HEK293 (cell line): ENCODE data around the gene KANSL3.

Experiments
- CTCF ChIA-PET: fragments of 350-600 bp; formaldehyde crosslinking; extraction: SDS; loops from one replicate; lab custom pipeline; 2021; ENCODE audit warnings: antibody characterized with exemption; lab: Yijun Ruan, JAX
- POLR2A ChIA-PET: fragments of 300-600 bp; formaldehyde crosslinking; extraction: SDS; loops from one replicate; lab custom pipeline; 2020; ENCODE audit warnings: antibody characterized with exemption, inconsistent platforms; lab: Yijun Ruan, JAX
- H3K27ac ChIP-seq: fragments of 200-500 bp; sonication (Bioruptor generic); 2 replicates; pipeline ENCODE4 v1.5.1; 2014; ENCODE audit warnings: low read depth, low read length, control low read depth, inconsistent platforms; ENCODE audit errors: extremely low read depth
- H3K36me3 ChIP-seq, 2 experiments: fragments of 200-500 bp in 1 of 2; sonication (Bioruptor generic) in 1 of 2; 1 replicate in 1 of 2; 2 replicates in 1 of 2; pipeline ENCODE4 v1.5.1; 2014 to 2017; ENCODE audit warnings: inconsistent platforms in 2 of 2, low read length in 2 of 2; ENCODE audit not compliant: control insufficient read depth in 2 of 2, insufficient read depth in 1 of 2
- H3K4me1 ChIP-seq: fragments of 200-500 bp; sonication (Bioruptor generic); 2 replicates; pipeline ENCODE4 v1.5.1; 2014; ENCODE audit warnings: mild to moderate bottlenecking, low read length, inconsistent platforms; ENCODE audit not compliant: control insufficient read depth, insufficient read depth
- H3K4me3 ChIP-seq: 2 replicates; pipeline ENCODE4 v1.5.1; 2011; ENCODE audit warnings: low read depth, mild to moderate bottlenecking, control low read depth, low read length, moderate library complexity
- H3K9me3 ChIP-seq: fragments of 200-500 bp; sonication (Bioruptor generic); 2 replicates; pipeline ENCODE4 v1.5.1; 2014; ENCODE audit warnings: low read depth, low read length, inconsistent platforms; ENCODE audit not compliant: control insufficient read depth, insufficient read depth
- GLIS1 ChIP-seq: fragments of 450-650 bp; formaldehyde crosslinking; IDR thresholded peaks from 2 replicates; pipeline ENCODE4 v1.5.1; 2016; ENCODE audit warnings: missing biosample characterization, missing genetic modification characterization
- GLIS2 ChIP-seq: fragments of 450-650 bp; formaldehyde crosslinking; IDR thresholded peaks from 2 replicates; pipeline ENCODE4 v1.5.1; 2016; ENCODE audit warnings: missing biosample characterization, missing genetic modification characterization
- HIC1 ChIP-seq: fragments of 450-650 bp; formaldehyde crosslinking; IDR thresholded peaks from 2 replicates; pipeline ENCODE4 v1.5.1; 2016; ENCODE audit warnings: missing biosample characterization, missing genetic modification characterization
- IKZF3 ChIP-seq: fragments of 450-650 bp; IDR thresholded peaks from 2 replicates; pipeline ENCODE4 v1.5.0; 2018; ENCODE audit warnings: missing biosample characterization, mild to moderate bottlenecking, missing genetic modification characterization, moderate library complexity
- REPIN1 ChIP-seq: fragments of 450-650 bp; formaldehyde crosslinking; IDR thresholded peaks from 2 replicates; pipeline ENCODE4 v1.5.1; 2017; ENCODE audit warnings: missing biosample characterization, missing genetic modification characterization, low read depth
- SP2 ChIP-seq: fragments of 450-650 bp; formaldehyde crosslinking; IDR thresholded peaks from 2 replicates; pipeline ENCODE4 v1.5.1; 2016; ENCODE audit warnings: missing biosample characterization, missing genetic modification characterization
- ZBTB20 ChIP-seq: fragments of 450-650 bp; formaldehyde crosslinking; IDR thresholded peaks from 2 replicates; pipeline ENCODE4 v1.5.1; 2016; ENCODE audit warnings: missing biosample characterization, missing genetic modification characterization
- ZNF211 ChIP-seq: fragments of 450-650 bp; formaldehyde crosslinking; IDR thresholded peaks from 2 replicates; pipeline ENCODE4 v1.5.1; 2016; ENCODE audit warnings: low read depth, missing biosample characterization, missing genetic modification characterization
- ZNF335 ChIP-seq: fragments of 450-650 bp; formaldehyde crosslinking; conservative IDR thresholded peaks from 2 replicates; pipeline ENCODE4 v1.5.1; 2016; ENCODE audit warnings: missing biosample characterization, missing genetic modification characterization
- ZNF37A ChIP-seq: fragments of 450-650 bp; IDR thresholded peaks from 2 replicates; pipeline ENCODE4 v1.5.1; 2018; ENCODE audit warnings: missing biosample characterization, missing genetic modification characterization
- ZNF621 ChIP-seq: fragments of 450-650 bp; formaldehyde crosslinking; IDR thresholded peaks from 2 replicates; pipeline ENCODE4 v1.5.1; 2017; ENCODE audit warnings: missing biosample characterization, missing genetic modification characterization
- ZXDB ChIP-seq: fragments of 450-650 bp; formaldehyde crosslinking; IDR thresholded peaks from 2 replicates; pipeline ENCODE4 v1.5.1; 2016; ENCODE audit warnings: missing biosample characterization, missing genetic modification characterization
- TF ChIP-seq, protein P1 (sequence below): fragments of 450-650 bp; formaldehyde crosslinking; IDR thresholded peaks from 2 replicates; pipeline ENCODE4 v1.5.1; 2016; ENCODE audit warnings: missing biosample characterization, missing genetic modification characterization
- TF ChIP-seq, protein P2 (sequence below): fragments of 450-650 bp; formaldehyde crosslinking; IDR thresholded peaks from 2 replicates; pipeline ENCODE4 v1.5.1; 2017; ENCODE audit warnings: missing biosample characterization, missing genetic modification characterization
- TF ChIP-seq, protein P3 (sequence below): fragments of 450-650 bp; formaldehyde crosslinking; IDR thresholded peaks from 2 replicates; pipeline ENCODE4 v1.5.1; 2016; ENCODE audit warnings: missing biosample characterization, missing genetic modification characterization

KANSL3 gene

GRCh38 chr2:96637385-96638143 is 548 bp downstream of the KANSL3 start:
- H3K27ac ChIP-seq = peak overlapping the region; percentile 51; the same call in 1 of the 2 replicates

DNA sequence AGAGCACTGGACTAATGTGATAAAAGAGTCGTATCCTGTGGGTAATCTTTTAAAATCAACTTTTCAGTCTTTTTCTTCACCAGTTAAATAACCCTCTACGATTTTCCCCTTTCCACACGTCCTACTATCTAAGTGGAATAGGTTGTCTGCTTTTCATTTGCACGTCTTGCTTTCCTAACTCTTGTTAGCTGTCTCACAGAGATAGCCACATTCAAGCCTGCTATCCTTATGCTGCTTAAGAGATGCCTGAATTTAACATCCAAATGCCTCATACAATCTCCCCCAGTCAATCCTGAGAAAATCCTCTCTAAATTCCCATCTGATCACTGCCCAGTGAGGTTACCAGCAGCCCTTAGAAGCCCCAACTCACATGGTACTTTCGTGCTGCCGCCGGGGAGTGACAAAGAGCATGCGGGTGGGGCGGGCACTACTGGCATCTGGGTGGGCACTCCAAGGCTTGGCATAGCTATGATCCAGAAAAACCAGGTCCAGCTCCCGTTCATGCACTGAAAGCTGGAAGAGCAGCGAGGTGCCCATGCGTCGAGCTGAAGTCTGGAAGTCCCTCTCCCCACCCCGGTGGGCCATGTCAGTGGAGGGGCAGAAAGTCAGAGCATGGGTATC is 1.5 kb downstream of the KANSL3 start:
- no peaks in the 10 kb centered on the region for H3K9me3 ChIP-seq
- H3K4me1 ChIP-seq = peaks cover 5% of the 10 kb centered on the region; the same call in 1 of the 2 replicates
- ChIA-PET POLR2A (interaction anchor here (1.3 kb wide), 1 partner anchor 100 kb away, joined by 3 read pairs; no protein-coding TSS in a partner anchor), CTCF (interaction anchor here (1.1 to 1.5 kb wide), 2 partner anchors 74 to 164 kb away, joined by 3 to 5 read pairs; no protein-coding TSS in a partner anchor)
- peak overlapping the region; percentile 51; the same call in 1 of the 2 replicates for H3K27ac ChIP-seq
- TF ChIP-seq ZNF211 (tag by site-specific recombination) (no peak), GLIS1 (no peak), ZNF621 (tag by site-specific recombination) (no peak), ZBTB20 (tag by site-specific recombination) (no peak), ZXDB (tag by site-specific recombination) (no peak), IKZF3 (tag by site-specific recombination) (no peak), HIC1 (tag by site-specific recombination) (0 out of 2 replicates have a peak, but pooled peaks have one; percentile 45), ZNF335 (tag by site-specific recombination) (peak; percentile 81)
- TF ChIP-seq, protein P1, sequence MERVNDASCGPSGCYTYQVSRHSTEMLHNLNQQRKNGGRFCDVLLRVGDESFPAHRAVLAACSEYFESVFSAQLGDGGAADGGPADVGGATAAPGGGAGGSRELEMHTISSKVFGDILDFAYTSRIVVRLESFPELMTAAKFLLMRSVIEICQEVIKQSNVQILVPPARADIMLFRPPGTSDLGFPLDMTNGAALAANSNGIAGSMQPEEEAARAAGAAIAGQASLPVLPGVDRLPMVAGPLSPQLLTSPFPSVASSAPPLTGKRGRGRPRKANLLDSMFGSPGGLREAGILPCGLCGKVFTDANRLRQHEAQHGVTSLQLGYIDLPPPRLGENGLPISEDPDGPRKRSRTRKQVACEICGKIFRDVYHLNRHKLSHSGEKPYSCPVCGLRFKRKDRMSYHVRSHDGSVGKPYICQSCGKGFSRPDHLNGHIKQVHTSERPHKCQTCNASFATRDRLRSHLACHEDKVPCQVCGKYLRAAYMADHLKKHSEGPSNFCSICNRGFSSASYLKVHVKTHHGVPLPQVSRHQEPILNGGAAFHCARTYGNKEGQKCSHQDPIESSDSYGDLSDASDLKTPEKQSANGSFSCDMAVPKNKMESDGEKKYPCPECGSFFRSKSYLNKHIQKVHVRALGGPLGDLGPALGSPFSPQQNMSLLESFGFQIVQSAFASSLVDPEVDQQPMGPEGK (tag by site-specific recombination) = no peak
- TF ChIP-seq, protein P2, sequence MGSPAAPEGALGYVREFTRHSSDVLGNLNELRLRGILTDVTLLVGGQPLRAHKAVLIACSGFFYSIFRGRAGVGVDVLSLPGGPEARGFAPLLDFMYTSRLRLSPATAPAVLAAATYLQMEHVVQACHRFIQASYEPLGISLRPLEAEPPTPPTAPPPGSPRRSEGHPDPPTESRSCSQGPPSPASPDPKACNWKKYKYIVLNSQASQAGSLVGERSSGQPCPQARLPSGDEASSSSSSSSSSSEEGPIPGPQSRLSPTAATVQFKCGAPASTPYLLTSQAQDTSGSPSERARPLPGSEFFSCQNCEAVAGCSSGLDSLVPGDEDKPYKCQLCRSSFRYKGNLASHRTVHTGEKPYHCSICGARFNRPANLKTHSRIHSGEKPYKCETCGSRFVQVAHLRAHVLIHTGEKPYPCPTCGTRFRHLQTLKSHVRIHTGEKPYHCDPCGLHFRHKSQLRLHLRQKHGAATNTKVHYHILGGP (tag by site-specific recombination) = no peak
- peaks cover 35 to 45% of the 10 kb centered on the region in 2 experiments; a peak in 2 of 3 replicates for H3K36me3 ChIP-seq
- peak overlapping the region; percentile 74 for H3K4me3 ChIP-seq

More at GRCh38 chr2:96637385-96638143, 548 bp downstream of the KANSL3 start:
- H3K4me1 ChIP-seq = peaks cover 5% of the 10 kb centered on the region; the same call in 1 of the 2 replicates
- TF ChIP-seq GLIS2 (tag by site-specific recombination) (peak; percentile 66), ZNF37A (tag by site-specific recombination) (peak; percentile 94), REPIN1 (tag by site-specific recombination) (no peak), ZNF335 (tag by site-specific recombination) (peak; percentile 57; the same call in 1 of the 2 replicates), SP2 (tag by site-specific recombination) (peak; percentile 40; the same call in 1 of the 2 replicates)
- TF ChIP-seq, protein P3, sequence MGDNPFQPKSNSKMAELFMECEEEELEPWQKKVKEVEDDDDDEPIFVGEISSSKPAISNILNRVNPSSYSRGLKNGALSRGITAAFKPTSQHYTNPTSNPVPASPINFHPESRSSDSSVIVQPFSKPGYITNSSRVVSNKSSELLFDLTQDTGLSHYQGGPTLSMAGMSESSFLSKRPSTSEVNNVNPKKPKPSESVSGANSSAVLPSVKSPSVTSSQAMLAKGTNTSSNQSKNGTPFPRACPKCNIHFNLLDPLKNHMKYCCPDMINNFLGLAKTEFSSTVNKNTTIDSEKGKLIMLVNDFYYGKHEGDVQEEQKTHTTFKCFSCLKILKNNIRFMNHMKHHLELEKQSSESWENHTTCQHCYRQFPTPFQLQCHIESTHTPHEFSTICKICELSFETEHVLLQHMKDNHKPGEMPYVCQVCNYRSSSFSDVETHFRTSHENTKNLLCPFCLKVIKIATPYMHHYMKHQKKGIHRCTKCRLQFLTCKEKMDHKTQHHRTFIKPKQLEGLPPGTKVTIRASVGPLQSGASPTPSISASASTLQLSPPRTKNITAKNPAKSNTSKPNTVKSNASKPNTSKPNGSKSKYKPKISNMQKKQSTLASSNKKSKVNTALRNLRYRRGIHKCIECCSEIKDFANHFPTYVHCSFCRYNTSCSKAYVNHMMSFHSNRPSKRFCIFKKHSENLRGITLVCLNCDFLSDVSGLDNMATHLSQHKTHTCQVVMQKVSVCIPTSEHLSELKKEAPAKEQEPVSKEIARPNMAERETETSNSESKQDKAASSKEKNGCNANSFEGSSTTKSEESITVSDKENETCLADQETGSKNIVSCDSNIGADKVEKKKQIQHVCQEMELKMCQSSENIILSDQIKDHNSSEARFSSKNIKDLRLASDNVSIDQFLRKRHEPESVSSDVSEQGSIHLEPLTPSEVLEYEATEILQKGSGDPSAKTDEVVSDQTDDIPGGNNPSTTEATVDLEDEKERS = no peak
- TF ChIP-seq, all 188 proteins: peak for 4
- Histone ChIP-seq H3K36me3 (peaks cover 29 to 36% of the 10 kb centered on the region in 2 experiments; a peak in 2 of 3 replicates), H3K4me3 (peak overlapping the region; percentile 74), H3K9me3 (no peaks in the 10 kb centered on the region)
- ChIA-PET CTCF (interaction anchor here (0.7 to 1.5 kb wide), 3 partner anchors 73 to 163 kb away, joined by 3 to 7 read pairs (median 5); no protein-coding TSS in a partner anchor), POLR2A (interaction anchor here (0.6 to 2.0 kb wide), 10 partner anchors 8 to 370 kb away, joined by 3 to 13 read pairs (median 5); partner anchors contain the start of genes CNNM3 and CNNM4)
